Natural killer cell treated with Interleukin-12 subunit alpha and Interleukin-12 subunit beta and Interleukin-15 and Interleukin-18, amount 100 ng/mL, for 72 hours (primary cell): ENCODE measurements around the gene LRP1B. TPM values are rescaled to one million over a fixed set of nuclear protein-coding genes. Genes with fewer than 3 reads are reported as not detected.

Source experiments
- ATAC-seq, 2 donors: fragments of 150-1000 bp; cut with Tn5 transposase in 1 of 2; sonication (Bioruptor Pico), chemical (Tn5 transposase) in 1 of 2; 2 replicates each; pipeline ENCODE4 v1.10.0; 2021
- DNase-seq: peaks from one replicate; pipeline ENCODE4 v3.0.0; 2022; ENCODE audit warnings: low spot score
- H3K27ac Mint-ChIP-seq, 2 donors: 1 replicate in 1 of 2; 2 replicates in 1 of 2; pipeline ENCODE4 v1.8.0; 2022; ENCODE audit warnings: mixed read lengths in 2 of 2, mild to moderate bottlenecking in 1 of 2, moderate library complexity in 1 of 2
- H3K27me3 Mint-ChIP-seq, 2 donors: 1 replicate in 1 of 2; 2 replicates in 1 of 2; pipeline ENCODE4 v1.8.0; 2022; ENCODE audit warnings: mixed read lengths in 2 of 2
- H3K36me3 Mint-ChIP-seq: one replicate; pipeline ENCODE4 v1.8.0; 2022; ENCODE audit warnings: mixed read lengths
- H3K4me1 Mint-ChIP-seq, 2 donors: 1 replicate in 1 of 2; 2 replicates in 1 of 2; pipeline ENCODE4 v1.8.0; 2022; ENCODE audit warnings: low read depth in 2 of 2, mixed read lengths in 2 of 2, mild to moderate bottlenecking in 1 of 2
- H3K4me3 Mint-ChIP-seq: one replicate; pipeline ENCODE4 v1.8.0; 2022; ENCODE audit warnings: mixed read lengths
- H3K9me3 Mint-ChIP-seq: 2 replicates; pipeline ENCODE4 v1.8.0; 2022; ENCODE audit warnings: mixed read lengths
- total RNA-seq, 2 donors: library from RNA; stranded (reverse); gene quantifications; one replicate each; pipeline ENCODE4 v1.2.3, GENCODE V29; 2022

Gene LRP1B
- not detected for total RNA-seq

DNA sequence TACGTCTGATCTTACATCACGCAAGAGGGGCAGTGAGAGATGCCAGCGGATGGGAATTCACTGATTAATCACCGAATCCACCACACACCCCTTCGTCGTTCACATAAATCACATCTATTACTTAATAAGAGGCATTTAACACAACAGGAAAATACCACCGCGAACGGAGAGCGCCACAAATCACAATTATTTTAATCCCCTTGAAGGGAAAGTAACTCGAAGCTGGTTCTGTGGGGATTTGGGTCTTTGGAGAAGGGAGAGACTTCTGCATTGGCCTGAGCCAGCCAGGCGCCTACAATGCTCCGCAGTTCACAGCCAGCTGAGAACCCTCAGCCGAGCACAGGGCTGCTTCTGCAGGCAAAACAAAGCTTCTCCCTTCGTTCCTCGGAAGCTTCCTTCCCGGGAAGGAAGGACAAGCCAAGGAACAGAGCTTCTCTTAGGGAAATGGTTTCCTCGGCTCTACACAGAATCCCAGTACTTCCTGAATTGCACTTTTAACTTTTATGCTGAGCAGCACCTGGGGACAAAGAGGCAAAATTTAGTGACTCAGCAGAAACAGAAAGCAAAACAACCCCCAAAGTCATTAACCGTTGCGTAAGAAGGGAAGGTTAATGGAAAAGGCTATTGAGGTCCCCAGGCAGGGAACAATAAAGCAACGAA is at the start of gene LRP1B:
LRP1B (minus strand) TSS at position 7 of the 660 bp plus-strand sequence. CDS start 287 bp downstream, outside the sequence.
- no peak for ATAC-seq
- Mint-ChIP-seq H3K36me3 (peaks cover 9% of the 10 kb centered on the region), H3K27ac (no peak within 1 kb of the TSS), H3K4me1 (peaks cover 4 to 9% of the 10 kb centered on the region in 2 donors), H3K27me3 (peaks cover 17 to 22% of the 10 kb centered on the region in 2 donors), H3K4me3 (peak within 1 kb of the TSS; percentile 45), H3K9me3 (peaks cover 4% of the 10 kb centered on the region)
- no peak for DNase-seq

DNA sequence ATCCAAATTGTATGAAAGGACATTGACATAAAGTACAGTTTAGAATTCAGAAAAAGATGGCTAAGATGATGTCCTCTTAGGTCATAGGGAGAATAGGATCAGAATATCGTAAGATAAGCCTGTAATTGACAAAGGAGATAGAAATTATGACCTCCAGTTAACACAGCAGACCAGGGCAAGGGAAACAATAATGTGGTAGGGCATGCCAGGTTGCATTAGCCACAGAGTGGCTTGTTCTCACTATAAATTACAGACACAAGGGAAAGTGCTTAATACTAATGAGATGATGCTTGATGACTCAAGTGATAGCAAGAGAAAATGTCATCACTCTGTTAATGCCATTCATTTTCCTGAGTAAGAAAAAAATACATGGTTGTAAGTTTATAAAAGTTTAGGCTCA is 48.9 kb upstream of the LRP1B start:
- Mint-ChIP-seq H3K36me3 (no peaks in the 10 kb centered on the region), H3K4me3 (no peak overlapping the region), H3K4me1 (no peaks in the 10 kb centered on the region), H3K27me3 (no peaks in the 10 kb centered on the region), H3K27ac (no peak overlapping the region), H3K9me3 (peaks cover 7% of the 10 kb centered on the region)
- ATAC-seq (no peak), DNase-seq (no peak)

DNA sequence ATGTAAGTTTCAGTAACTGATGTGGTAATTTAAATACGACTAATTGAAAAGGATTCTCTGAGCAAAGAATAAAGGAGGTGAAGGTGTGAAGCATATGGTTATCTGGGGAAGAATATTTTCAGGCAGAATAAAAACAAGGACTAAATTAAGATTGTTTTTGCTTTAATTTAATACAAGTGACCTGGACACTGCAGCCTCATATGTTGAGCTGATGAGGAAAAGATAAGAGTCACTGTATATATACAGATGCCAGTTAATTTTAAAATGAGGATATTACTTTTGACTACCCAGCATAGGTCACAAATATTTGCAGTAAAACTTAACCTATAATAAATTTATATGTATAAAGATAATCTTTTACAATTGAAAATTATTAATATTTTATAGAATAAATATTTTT is 47.8 kb upstream of the LRP1B start:
- H3K27me3 Mint-ChIP-seq, result no peaks in the 10 kb centered on the region
- no peak for ATAC-seq
- no peaks in the 10 kb centered on the region for H3K36me3 Mint-ChIP-seq
- H3K4me3 Mint-ChIP-seq, result no peak overlapping the region
- no peak overlapping the region for H3K27ac Mint-ChIP-seq
- peaks cover 7% of the 10 kb centered on the region for H3K9me3 Mint-ChIP-seq
- no peaks in the 10 kb centered on the region for H3K4me1 Mint-ChIP-seq
- DNase-seq, result no peak

DNA sequence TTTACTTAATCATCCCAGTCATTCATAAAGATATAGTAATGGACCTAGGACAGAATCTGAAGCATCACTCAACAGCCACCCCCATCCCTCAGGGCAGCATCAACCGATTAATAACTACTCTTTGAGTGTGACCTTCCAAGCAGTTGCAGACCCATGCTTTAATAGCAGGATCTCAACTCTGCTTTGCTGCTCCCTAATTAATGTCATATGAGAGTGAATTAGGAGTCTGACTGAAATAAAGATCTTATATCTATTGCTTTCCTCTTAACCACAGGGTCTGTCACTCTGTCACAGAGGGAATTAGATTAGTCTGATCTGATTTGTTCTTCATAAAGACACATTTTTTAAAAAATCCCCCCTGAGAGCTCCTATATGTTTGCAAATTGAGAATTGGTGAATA is 46.1 kb upstream of the LRP1B start:
- Mint-ChIP-seq H3K4me1 (no peaks in the 10 kb centered on the region), H3K27me3 (no peaks in the 10 kb centered on the region), H3K36me3 (no peaks in the 10 kb centered on the region), H3K27ac (no peak overlapping the region), H3K9me3 (peaks cover 3% of the 10 kb centered on the region), H3K4me3 (no peak overlapping the region)
- ATAC-seq (no peak), DNase-seq (no peak)

DNA sequence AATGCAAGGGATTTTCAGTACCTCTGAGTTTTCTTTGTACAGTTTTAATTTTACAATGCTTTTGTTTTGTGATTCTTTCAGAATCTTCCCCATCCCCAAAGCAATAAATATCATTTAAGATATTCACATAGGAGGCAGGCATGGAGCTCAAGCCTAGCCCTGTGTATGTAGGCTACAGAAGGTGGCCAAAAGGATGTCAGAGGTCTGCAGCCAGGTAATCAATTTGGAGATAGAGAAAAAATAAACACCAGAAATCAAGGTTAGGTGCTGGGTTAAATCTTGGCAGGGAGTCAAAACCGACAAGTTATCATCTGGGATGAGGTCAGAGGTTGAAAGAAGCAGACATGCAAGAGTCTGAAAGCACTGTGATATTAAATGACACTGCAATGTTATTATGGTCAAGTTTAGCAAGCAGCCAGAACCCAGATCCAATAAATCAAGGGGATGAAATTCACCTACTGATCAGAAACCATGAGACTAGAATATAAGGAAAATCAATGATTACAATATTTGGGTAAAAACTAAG is 45.1 kb upstream of the LRP1B start:
- DNase-seq (no peak), ATAC-seq (no peak)
- Mint-ChIP-seq H3K4me3 (no peak overlapping the region), H3K27ac (no peak overlapping the region), H3K9me3 (peaks cover 3% of the 10 kb centered on the region), H3K36me3 (no peaks in the 10 kb centered on the region), H3K4me1 (no peaks in the 10 kb centered on the region), H3K27me3 (no peaks in the 10 kb centered on the region)

DNA sequence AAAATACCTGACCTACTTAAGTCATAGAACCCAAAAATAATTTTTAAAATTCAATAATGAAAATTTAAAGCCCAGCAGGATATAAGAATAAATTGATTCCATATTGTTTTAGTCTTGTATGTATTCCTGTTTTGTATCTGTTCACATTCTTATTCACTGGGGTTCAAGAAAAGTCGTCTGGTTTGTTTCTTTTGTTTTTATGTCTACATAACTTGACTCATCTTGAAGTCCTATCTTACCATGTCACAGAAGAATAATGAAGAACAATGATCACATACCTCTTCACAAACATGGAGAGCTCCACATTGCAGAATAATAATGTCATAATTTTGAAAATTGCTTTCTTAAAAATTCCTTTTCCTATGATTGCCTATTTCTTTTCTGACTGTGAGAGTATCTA is 43.4 kb upstream of the LRP1B start:
- no peak overlapping the region for H3K27ac Mint-ChIP-seq
- H3K4me3 Mint-ChIP-seq, result no peak overlapping the region
- ATAC-seq, result no peak
- no peak for DNase-seq
- no peaks in the 10 kb centered on the region for H3K36me3 Mint-ChIP-seq
- no peaks in the 10 kb centered on the region for H3K9me3 Mint-ChIP-seq
- H3K27me3 Mint-ChIP-seq, result no peaks in the 10 kb centered on the region
- H3K4me1 Mint-ChIP-seq, result no peaks in the 10 kb centered on the region

DNA sequence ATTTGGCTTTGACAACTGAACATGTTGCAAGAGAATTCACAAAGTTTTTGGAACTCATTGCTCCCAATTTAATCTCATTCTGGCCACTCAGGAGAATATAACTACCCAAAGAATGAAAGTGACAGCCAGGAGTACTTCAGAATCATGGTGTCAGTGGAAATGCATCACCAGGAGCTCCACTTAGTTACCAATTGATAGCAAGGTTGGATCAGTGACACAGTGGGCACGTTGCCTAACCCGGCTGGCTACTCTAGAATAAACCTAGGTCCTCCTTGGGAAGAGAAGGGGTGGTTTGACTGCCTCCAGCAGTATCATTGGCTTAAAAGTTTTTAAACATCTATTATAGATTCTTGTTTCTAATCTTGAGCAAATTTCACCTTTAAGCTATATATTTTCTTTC is 40.0 kb upstream of the LRP1B start:
- no peaks in the 10 kb centered on the region for H3K27me3 Mint-ChIP-seq
- H3K4me3 Mint-ChIP-seq, result no peak overlapping the region
- no peak for DNase-seq
- no peaks in the 10 kb centered on the region for H3K4me1 Mint-ChIP-seq
- no peaks in the 10 kb centered on the region for H3K36me3 Mint-ChIP-seq
- ATAC-seq, result no peak
- H3K9me3 Mint-ChIP-seq, result no peaks in the 10 kb centered on the region
- H3K27ac Mint-ChIP-seq, result no peak overlapping the region

DNA sequence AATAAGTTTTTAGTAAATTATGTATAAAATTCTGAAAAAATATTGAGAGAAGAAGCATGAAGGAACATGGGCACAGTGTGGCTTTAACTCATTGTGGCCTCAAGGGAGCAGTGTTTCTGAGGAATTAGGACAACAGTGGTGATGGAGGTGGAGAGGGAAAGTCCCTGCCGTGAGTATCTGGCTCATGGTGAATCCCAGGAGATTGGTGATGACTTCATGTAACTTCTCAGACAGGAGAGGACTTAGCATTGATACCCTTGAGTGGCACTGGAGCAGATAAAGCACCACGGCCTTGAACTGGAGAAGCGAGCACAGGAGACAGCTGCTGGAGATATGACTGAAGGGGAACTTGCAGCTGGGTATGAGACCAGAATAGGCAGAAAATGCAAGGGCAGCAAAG is 35.0 kb upstream of the LRP1B start:
- no peaks in the 10 kb centered on the region for H3K27me3 Mint-ChIP-seq
- H3K36me3 Mint-ChIP-seq, result peaks cover 5% of the 10 kb centered on the region
- DNase-seq, result no peak
- H3K9me3 Mint-ChIP-seq, result peaks cover 7% of the 10 kb centered on the region
- no peaks in the 10 kb centered on the region for H3K4me1 Mint-ChIP-seq
- no peak overlapping the region for H3K27ac Mint-ChIP-seq
- no peak for ATAC-seq
- no peak overlapping the region for H3K4me3 Mint-ChIP-seq

DNA sequence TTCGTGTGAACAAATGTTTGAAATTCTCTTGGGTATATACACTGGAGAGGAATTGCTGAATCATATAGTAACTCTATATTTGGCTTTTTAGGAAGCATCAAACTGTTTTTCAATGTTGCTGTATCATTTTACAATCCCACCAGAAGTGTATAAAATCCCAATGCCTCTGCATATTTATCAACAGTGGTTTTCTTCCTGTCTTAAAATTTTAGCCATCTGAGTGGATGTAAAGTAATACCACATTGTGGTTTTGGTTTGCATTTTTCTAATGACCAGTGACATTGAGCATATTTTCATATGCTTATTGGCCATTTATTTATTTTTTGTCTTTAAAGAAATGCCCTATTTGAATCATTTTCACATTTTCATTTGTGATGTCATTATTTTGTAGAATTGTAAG is 22.8 kb upstream of the LRP1B start:
- no peaks in the 10 kb centered on the region for H3K27me3 Mint-ChIP-seq
- DNase-seq (no peak), ATAC-seq (no peak)
- no peaks in the 10 kb centered on the region for H3K4me1 Mint-ChIP-seq
- H3K27ac Mint-ChIP-seq, result no peak overlapping the region
- H3K36me3 Mint-ChIP-seq, result no peaks in the 10 kb centered on the region
- H3K9me3 Mint-ChIP-seq, result peaks cover 7% of the 10 kb centered on the region
- H3K4me3 Mint-ChIP-seq, result no peak overlapping the region

DNA sequence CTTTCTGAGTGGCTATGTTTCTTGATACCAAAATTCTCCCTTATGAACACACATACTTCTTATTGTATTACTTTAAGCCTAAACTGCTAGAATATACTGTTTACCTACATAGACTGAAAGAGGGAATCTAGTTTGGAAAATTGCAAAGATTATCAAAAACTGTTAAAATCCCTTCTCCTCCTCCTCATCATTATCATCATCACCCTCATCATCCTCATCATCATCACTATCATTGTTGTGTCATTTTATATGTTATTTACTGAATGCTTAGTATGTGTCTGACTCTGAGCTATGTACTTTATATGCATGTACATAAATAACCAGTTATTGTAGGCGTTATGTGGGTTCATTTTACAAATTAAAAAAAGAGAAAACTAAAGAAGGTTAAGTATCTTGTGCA is 19.6 kb upstream of the LRP1B start:
- Mint-ChIP-seq H3K27me3 (no peaks in the 10 kb centered on the region), H3K4me3 (no peak overlapping the region), H3K4me1 (no peaks in the 10 kb centered on the region), H3K36me3 (no peaks in the 10 kb centered on the region), H3K9me3 (peaks cover 3% of the 10 kb centered on the region), H3K27ac (no peak overlapping the region)
- DNase-seq (no peak), ATAC-seq (no peak)

DNA sequence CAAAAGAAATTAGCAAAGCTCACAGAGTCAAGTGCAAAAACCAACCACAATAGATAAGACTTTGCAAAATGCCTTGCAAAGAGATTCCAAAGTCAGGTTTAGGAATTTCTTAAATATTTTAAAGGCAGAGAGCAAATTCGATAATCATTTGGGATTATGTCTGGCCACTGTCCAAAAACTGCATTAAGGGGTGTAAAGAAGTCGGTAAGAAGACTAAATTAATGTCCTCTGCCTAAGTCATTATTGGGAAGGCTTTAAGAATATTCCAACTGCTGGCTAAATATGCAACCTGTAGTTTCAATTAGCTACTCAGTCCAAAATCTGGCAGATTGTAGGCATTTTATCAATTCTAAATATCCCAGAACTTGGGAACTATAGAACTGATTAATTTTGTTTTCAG is 13.7 kb upstream of the LRP1B start:
- Mint-ChIP-seq H3K4me3 (no peak overlapping the region), H3K4me1 (no peaks in the 10 kb centered on the region), H3K27me3 (no peaks in the 10 kb centered on the region), H3K9me3 (no peaks in the 10 kb centered on the region), H3K36me3 (no peaks in the 10 kb centered on the region), H3K27ac (no peak overlapping the region)
- ATAC-seq, result no peak
- DNase-seq, result no peak

DNA sequence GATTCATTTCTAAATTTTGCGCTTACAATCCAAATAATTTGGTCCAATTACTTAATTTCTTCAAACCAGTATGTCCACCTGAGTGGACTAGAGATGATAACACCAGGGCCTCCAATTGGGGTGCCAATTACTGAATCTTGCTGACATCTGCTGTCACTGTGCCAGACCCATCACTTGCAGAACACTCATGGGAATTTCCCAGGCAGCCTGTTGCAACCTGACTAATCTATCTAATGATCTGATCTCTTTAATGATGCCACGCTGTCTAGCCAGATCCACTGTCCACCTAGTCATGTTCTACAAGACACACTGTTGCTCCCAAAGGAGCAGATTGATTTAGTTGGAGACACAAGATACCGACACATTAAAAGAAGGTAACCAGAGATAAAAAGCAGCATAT is 11.8 kb upstream of the LRP1B start:
- Mint-ChIP-seq H3K4me1 (no peaks in the 10 kb centered on the region), H3K27ac (no peak overlapping the region)
- ATAC-seq, result no peak

DNA sequence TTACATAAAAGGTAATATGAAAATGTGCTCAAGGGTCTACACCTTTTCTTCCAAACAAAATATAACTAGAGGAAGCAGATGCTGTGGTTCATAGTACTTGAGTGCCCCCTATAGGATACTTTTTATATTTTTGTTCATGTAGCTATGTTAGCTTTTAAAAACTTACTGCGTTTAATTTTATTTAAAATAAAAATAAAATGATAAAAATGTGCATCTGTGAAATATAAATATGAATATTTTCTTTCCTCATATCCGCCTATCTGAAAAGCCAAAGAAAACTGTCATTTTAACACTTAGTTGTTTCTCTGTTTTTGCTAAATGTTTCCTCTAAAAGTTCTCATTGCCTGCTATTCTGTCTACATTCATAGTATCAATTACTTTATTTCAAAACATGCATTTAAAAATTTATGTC is 9.6 kb upstream of the LRP1B start:
- Mint-ChIP-seq H3K27ac (no peak overlapping the region), H3K36me3 (no peaks in the 10 kb centered on the region), H3K4me3 (no peak overlapping the region), H3K27me3 (no peaks in the 10 kb centered on the region), H3K4me1 (no peaks in the 10 kb centered on the region), H3K9me3 (no peaks in the 10 kb centered on the region)
- ATAC-seq, result no peak
- no peak for DNase-seq

More for the DNA sequence above, 11.8 kb upstream of the LRP1B start:
- no peak for DNase-seq
- Mint-ChIP-seq H3K27me3 (no peaks in the 10 kb centered on the region), H3K4me3 (no peak overlapping the region), H3K9me3 (no peaks in the 10 kb centered on the region), H3K36me3 (no peaks in the 10 kb centered on the region)

DNA sequence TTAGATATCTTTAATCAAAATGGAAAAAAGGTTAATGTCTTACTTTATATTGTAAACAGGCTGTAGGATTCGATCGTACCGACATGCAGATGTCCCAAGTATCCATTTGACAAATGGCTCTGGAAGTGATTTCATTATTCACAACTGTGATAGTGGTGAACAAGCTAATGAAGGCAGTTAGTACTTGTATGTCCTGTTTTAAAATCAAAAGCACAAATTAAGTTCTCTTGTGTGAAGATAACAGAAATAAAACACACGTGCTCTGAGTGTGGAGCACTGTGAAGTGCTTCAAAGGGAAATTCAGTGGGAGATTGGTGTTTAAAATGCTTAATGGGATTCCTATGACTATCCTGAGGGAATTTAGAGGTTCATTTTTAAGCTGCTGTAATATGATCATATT is 8.6 kb upstream of the LRP1B start:
- Mint-ChIP-seq H3K4me3 (no peak overlapping the region), H3K27me3 (no peaks in the 10 kb centered on the region), H3K36me3 (no peaks in the 10 kb centered on the region), H3K27ac (no peak overlapping the region), H3K4me1 (no peaks in the 10 kb centered on the region), H3K9me3 (peaks cover 4% of the 10 kb centered on the region)
- DNase-seq, result no peak
- no peak for ATAC-seq

DNA sequence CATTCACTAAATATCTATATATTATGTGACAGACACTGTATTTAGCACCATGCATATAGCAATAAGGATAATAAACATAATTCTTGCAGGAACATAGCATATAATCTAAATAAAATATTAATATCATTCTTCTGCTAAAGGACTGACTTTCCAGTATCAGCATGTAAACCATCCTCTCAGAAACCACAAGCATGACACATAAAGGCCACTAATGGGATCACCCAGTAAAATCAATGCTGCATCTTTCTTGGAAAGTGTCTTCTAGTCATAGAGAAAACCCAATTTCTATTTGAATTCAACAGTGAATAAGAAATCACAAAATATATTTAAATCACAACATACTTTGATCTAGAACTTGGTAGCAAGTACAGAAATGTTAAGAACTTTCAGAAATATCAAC is 5.8 kb upstream of the LRP1B start:
- Mint-ChIP-seq H3K27ac (no peak overlapping the region), H3K9me3 (peaks cover 4% of the 10 kb centered on the region), H3K36me3 (no peaks in the 10 kb centered on the region), H3K27me3 (no peaks in the 10 kb centered on the region), H3K4me1 (no peaks in the 10 kb centered on the region), H3K4me3 (no peak overlapping the region)
- ATAC-seq (no peak), DNase-seq (no peak)
